Measurements from ENCODE around the gene CTNNA2.

CTNNA2 gene

DNA sequence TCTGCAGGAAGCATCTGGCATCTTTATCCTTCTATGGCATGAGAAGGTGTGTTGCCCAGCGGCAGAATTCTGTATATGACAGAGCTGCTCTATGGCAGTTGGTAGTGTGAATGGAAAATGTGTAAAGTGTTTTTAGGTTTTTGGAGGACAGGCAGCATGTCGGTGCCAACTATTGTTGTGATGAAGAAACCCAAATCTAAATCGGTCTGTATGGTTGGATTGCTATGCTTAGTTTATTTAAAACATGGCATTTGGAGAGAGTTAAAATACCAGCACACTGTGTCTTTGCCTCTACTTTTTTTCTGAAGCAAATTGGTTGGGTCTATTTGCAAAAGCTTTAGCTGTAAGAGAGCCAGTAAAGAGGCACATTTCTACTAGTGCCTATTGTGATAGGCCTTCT, 136.7 kb downstream of the CTNNA2 start:
- H3K27me3 ChIP-seq (ENCODE audit: control insufficient read depth, insufficient read depth, low read length) = no peaks in the 10 kb centered on the region
- H3K9ac ChIP-seq (ENCODE audit: low read depth, low read length) = no peak overlapping the region
- H3K4me1 ChIP-seq (ENCODE audit: control insufficient read depth, insufficient read depth, low read length) = no peaks in the 10 kb centered on the region
- H3K9me3 ChIP-seq (ENCODE audit: control insufficient read depth, insufficient read depth, low read length) = no peaks in the 10 kb centered on the region
- H3K4me3 ChIP-seq (ENCODE audit: low read depth, low read length) = no peak overlapping the region
- no peaks in the 10 kb centered on the region for H3K36me3 ChIP-seq (ENCODE audit: control insufficient read depth, insufficient read depth, low read length)

DNA sequence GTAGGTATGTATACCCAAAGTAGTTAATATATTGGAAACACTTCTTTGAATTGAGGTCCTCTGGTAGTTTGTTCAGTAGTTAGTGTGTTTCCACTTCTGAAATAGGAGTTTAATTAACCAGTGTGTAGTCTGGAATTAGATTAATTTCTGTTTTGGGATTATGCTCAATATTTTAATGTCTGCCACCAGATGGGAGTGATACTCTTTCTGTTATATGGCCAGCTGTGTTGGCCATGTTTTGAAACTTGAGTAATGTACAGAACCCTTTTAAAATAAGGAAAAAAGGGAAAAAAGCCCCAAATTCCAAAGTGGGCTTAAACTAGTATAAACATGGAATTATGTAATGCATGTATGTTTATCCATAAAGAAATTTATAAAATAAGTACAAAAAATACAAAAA, 147.7 kb downstream of the CTNNA2 start:
- H3K9ac ChIP-seq (ENCODE audit: low read depth, low read length) = no peak overlapping the region

DNA sequence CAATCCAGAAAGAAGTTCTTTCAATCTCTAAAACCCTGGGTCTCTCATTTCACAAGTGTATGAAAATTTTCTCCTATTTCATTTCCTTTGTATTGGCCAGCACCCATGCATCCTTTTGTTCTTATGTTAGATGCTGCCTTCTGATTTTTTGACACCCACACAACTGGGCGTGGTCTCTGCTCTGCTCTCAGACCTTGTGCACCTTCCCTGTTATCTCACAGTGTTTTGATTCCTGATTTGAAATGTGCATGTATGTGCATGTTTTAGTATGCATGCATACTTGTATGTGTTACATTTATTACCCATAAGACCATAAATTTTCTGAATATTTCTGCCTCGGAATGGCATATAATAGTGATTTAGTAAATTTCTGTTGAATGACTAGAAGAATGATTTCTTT, 152.2 kb downstream of the CTNNA2 start:
- no peaks in the 10 kb centered on the region for H3K4me1 ChIP-seq (ENCODE audit: control insufficient read depth, insufficient read depth, low read length)
- no peak overlapping the region for H3K9ac ChIP-seq (ENCODE audit: low read depth, low read length)
- no peaks in the 10 kb centered on the region for H3K9me3 ChIP-seq (ENCODE audit: control insufficient read depth, insufficient read depth, low read length)
- H3K4me3 ChIP-seq (ENCODE audit: low read depth, low read length) = no peak overlapping the region
- no peaks in the 10 kb centered on the region for H3K36me3 ChIP-seq (ENCODE audit: control insufficient read depth, insufficient read depth, low read length)
- no peaks in the 10 kb centered on the region for H3K27me3 ChIP-seq (ENCODE audit: control insufficient read depth, insufficient read depth, low read length)

More for the DNA sequence above, 147.7 kb downstream of the CTNNA2 start:
- H3K4me3 ChIP-seq (ENCODE audit: low read depth, low read length) = no peak overlapping the region
- no peaks in the 10 kb centered on the region for H3K4me1 ChIP-seq (ENCODE audit: control insufficient read depth, insufficient read depth, low read length)
- no peaks in the 10 kb centered on the region for H3K27me3 ChIP-seq (ENCODE audit: control insufficient read depth, insufficient read depth, low read length)
- no peaks in the 10 kb centered on the region for H3K36me3 ChIP-seq (ENCODE audit: control insufficient read depth, insufficient read depth, low read length)
- H3K9me3 ChIP-seq (ENCODE audit: control insufficient read depth, insufficient read depth, low read length) = no peaks in the 10 kb centered on the region

DNA sequence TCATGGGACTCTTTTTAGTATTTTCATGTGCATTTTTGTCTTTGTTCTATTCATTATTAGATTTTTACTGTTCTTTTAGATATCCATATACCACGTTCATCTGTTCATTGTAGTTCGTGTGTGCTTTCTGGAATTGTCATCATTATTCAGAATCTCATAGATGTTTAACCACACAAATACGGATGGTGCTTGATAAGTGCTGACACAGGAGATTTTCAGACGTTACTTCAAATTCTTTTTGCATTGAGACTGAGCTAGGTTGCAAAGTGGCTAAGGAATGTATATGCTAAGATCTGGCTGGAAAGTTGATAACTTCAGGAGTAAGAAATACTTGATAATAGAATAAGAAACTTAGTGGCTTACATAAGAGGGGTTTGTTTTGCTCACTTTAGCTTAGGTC, 153.6 kb downstream of the CTNNA2 start:
- no peaks in the 10 kb centered on the region for H3K36me3 ChIP-seq (ENCODE audit: control insufficient read depth, insufficient read depth, low read length)
- no peak overlapping the region for H3K4me3 ChIP-seq (ENCODE audit: low read depth, low read length)
- H3K4me1 ChIP-seq (ENCODE audit: control insufficient read depth, insufficient read depth, low read length) = no peaks in the 10 kb centered on the region
- H3K9me3 ChIP-seq (ENCODE audit: control insufficient read depth, insufficient read depth, low read length) = no peaks in the 10 kb centered on the region
- H3K9ac ChIP-seq (ENCODE audit: low read depth, low read length) = no peak overlapping the region
- no peaks in the 10 kb centered on the region for H3K27me3 ChIP-seq (ENCODE audit: control insufficient read depth, insufficient read depth, low read length)

DNA sequence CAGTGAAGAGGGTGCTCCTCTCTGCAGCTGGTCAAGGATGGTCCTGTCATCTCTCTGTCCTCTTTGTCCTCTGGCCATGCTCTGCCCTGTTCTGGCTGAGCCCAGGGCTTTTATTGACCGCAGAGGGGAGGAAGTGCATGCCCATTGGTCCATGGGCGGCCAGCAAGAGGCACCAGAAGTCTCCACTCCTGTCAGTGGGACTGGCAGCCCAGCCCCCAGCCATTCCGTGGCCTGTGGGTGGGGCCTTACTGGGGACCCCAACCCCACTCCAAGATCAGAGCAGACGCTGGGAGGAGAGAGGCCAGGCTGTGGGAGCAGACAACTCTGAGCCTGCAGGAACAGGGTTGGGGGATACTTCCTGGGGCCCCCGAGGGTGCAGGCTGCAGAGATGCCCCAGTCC, 156.9 kb downstream of the CTNNA2 start:
- H3K36me3 ChIP-seq (ENCODE audit: control insufficient read depth, insufficient read depth, low read length) = no peaks in the 10 kb centered on the region
- H3K9ac ChIP-seq (ENCODE audit: low read depth, low read length) = no peak overlapping the region
- H3K9me3 ChIP-seq (ENCODE audit: control insufficient read depth, insufficient read depth, low read length) = no peaks in the 10 kb centered on the region
- no peak overlapping the region for H3K4me3 ChIP-seq (ENCODE audit: low read depth, low read length)
- H3K4me1 ChIP-seq (ENCODE audit: control insufficient read depth, insufficient read depth, low read length) = no peaks in the 10 kb centered on the region
- no peaks in the 10 kb centered on the region for H3K27me3 ChIP-seq (ENCODE audit: control insufficient read depth, insufficient read depth, low read length)

DNA sequence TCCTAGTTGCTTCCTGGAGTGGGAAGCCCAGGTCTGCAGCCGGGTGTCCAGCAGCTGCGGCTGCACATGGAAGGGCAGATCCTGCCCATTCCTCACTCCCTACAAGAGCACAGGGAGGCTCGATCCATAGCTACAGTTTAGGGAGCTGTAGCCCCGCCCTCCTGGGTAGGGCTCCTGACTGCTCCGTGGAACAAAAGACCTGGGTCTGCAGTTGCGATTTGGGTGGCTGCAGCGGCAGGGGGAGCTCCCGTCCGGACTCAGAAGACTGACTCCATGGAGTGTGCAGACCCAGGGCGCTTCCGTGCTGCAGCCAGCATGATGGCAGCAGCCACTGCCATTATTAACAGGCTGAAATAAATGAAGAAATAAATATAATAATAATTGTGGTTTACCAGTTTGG, 157.3 kb downstream of the CTNNA2 start:
- H3K4me1 ChIP-seq (ENCODE audit: control insufficient read depth, insufficient read depth, low read length) = no peaks in the 10 kb centered on the region

DNA sequence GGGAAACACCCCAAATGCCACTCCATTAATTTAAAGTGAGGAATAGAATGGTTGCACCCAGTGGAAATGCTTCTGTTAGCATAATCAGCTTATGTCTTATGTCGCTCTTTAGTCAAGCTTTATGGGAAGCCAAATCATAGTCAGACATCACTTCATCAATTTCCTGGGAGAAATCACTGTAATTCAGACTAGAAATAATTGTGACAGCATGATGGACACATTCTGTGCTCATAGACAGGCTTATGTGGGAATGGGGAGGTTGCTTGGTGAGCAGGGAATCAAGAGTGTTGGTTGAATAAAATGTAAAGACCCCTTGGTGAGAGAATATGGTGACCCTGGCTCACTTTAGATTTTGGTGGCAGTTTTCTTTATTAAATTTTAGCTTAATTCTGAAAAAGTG, 174.0 kb downstream of the CTNNA2 start:
- Histone ChIP-seq H3K9me3 (ENCODE audit: control insufficient read depth, insufficient read depth, low read length) (no peaks in the 10 kb centered on the region), H3K4me3 (ENCODE audit: low read depth, low read length) (no peak overlapping the region), H3K36me3 (ENCODE audit: control insufficient read depth, insufficient read depth, low read length) (no peaks in the 10 kb centered on the region)

More for the DNA sequence above, 157.3 kb downstream of the CTNNA2 start:
- Histone ChIP-seq H3K27me3 (ENCODE audit: control insufficient read depth, insufficient read depth, low read length) (no peaks in the 10 kb centered on the region), H3K9me3 (ENCODE audit: control insufficient read depth, insufficient read depth, low read length) (no peaks in the 10 kb centered on the region), H3K4me3 (ENCODE audit: low read depth, low read length) (no peak overlapping the region), H3K9ac (ENCODE audit: low read depth, low read length) (no peak overlapping the region), H3K36me3 (ENCODE audit: control insufficient read depth, insufficient read depth, low read length) (no peaks in the 10 kb centered on the region)

DNA sequence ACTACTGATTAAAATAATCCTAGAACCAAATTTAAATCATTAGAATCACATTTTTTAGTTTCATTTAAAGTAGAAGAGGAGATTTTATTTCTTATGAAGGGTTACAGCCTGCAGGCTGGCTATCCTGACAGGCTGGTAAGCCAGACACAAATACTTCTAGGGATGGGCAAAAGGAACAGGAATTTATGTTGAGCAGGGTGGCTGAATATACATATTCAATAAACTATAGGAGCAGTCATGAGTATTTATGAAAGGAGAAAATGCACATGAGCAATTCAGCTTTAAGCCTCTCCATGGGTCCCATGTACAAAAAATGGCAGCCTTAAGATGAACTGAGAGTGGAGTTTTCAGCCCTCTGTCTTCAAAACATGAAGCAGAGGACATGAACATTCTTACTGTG, 182.4 kb downstream of the CTNNA2 start:
- Histone ChIP-seq H3K4me1 (ENCODE audit: control insufficient read depth, insufficient read depth, low read length) (no peaks in the 10 kb centered on the region), H3K4me3 (ENCODE audit: low read depth, low read length) (no peak overlapping the region), H3K27me3 (ENCODE audit: control insufficient read depth, insufficient read depth, low read length) (no peaks in the 10 kb centered on the region), H3K36me3 (ENCODE audit: control insufficient read depth, insufficient read depth, low read length) (no peaks in the 10 kb centered on the region), H3K9me3 (ENCODE audit: control insufficient read depth, insufficient read depth, low read length) (no peaks in the 10 kb centered on the region), H3K9ac (ENCODE audit: low read depth, low read length) (no peak overlapping the region)

More for the DNA sequence above, 174.0 kb downstream of the CTNNA2 start:
- Histone ChIP-seq H3K27me3 (ENCODE audit: control insufficient read depth, insufficient read depth, low read length) (no peaks in the 10 kb centered on the region), H3K4me1 (ENCODE audit: control insufficient read depth, insufficient read depth, low read length) (no peaks in the 10 kb centered on the region), H3K9ac (ENCODE audit: low read depth, low read length) (no peak overlapping the region)

DNA sequence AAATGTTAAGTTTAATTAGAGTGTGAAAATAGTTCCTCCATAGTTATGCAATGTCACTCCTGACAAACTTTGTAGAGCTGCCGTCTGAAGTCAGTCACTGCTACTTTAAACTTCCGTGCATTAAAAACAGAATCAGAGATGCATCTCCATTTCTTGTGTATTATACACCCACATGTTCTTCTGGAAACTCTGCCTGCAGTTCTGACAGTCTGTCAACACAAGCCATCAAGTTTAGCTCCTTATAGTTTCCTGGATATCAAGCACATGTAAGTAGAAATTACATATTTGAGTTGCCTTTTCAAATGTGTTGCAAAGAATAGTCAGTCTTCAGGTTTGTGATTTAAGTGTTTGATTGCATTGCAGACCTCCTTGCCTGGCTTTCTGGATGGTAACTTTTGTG, 184.3 kb downstream of the CTNNA2 start:
- no peak overlapping the region for H3K9ac ChIP-seq (ENCODE audit: low read depth, low read length)
- H3K36me3 ChIP-seq (ENCODE audit: control insufficient read depth, insufficient read depth, low read length) = no peaks in the 10 kb centered on the region
- no peaks in the 10 kb centered on the region for H3K27me3 ChIP-seq (ENCODE audit: control insufficient read depth, insufficient read depth, low read length)
- H3K4me3 ChIP-seq (ENCODE audit: low read depth, low read length) = no peak overlapping the region
- no peaks in the 10 kb centered on the region for H3K9me3 ChIP-seq (ENCODE audit: control insufficient read depth, insufficient read depth, low read length)
- no peaks in the 10 kb centered on the region for H3K4me1 ChIP-seq (ENCODE audit: control insufficient read depth, insufficient read depth, low read length)

DNA sequence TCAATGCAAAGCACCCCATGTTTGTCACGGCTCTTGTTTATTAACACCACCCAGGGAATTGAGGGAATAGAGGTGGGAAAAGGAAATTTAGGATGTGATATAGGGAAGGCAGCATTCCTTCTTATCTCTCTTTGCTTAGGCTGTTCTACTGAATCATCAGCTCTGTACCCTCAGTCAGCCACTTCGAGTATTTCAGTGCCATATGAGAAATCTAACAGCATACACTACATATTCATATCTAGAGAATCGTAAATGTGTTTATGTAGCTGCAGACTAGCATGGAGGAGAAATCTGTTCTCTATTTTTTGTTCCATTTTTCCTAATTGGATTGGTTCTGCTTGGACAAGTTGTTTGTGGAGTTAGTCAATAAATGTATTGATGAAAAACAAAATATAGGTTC, 187.8 kb downstream of the CTNNA2 start:
- no peaks in the 10 kb centered on the region for H3K27me3 ChIP-seq (ENCODE audit: control insufficient read depth, insufficient read depth, low read length)
- H3K9ac ChIP-seq (ENCODE audit: low read depth, low read length) = no peak overlapping the region
- H3K9me3 ChIP-seq (ENCODE audit: control insufficient read depth, insufficient read depth, low read length) = no peaks in the 10 kb centered on the region
- H3K4me1 ChIP-seq (ENCODE audit: control insufficient read depth, insufficient read depth, low read length) = no peaks in the 10 kb centered on the region
- no peak overlapping the region for H3K4me3 ChIP-seq (ENCODE audit: low read depth, low read length)
- no peaks in the 10 kb centered on the region for H3K36me3 ChIP-seq (ENCODE audit: control insufficient read depth, insufficient read depth, low read length)

DNA sequence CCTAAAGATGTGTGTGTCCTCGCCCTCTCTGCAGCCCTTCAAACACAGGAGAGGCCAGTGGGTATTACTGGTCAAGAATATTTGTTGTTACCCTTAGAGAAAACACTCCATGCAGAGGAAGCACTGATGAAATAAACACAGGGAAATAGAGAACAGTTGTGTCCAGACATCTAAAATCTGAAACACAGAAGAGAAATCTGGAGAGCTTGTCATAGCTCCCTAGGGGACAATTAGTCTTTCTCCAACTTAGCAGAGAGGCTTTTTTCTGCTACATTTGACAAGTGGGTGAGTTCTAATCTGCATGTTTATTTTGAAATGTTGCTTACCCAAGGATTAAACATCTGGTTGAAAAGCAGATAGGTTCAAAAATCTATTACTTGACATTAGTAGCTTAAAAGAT, 190.1 kb downstream of the CTNNA2 start:
- Histone ChIP-seq H3K4me3 (ENCODE audit: low read depth, low read length) (no peak overlapping the region), H3K27me3 (ENCODE audit: control insufficient read depth, insufficient read depth, low read length) (no peaks in the 10 kb centered on the region), H3K9ac (ENCODE audit: low read depth, low read length) (no peak overlapping the region), H3K9me3 (ENCODE audit: control insufficient read depth, insufficient read depth, low read length) (no peaks in the 10 kb centered on the region), H3K4me1 (ENCODE audit: control insufficient read depth, insufficient read depth, low read length) (no peaks in the 10 kb centered on the region), H3K36me3 (ENCODE audit: control insufficient read depth, insufficient read depth, low read length) (no peaks in the 10 kb centered on the region)

DNA sequence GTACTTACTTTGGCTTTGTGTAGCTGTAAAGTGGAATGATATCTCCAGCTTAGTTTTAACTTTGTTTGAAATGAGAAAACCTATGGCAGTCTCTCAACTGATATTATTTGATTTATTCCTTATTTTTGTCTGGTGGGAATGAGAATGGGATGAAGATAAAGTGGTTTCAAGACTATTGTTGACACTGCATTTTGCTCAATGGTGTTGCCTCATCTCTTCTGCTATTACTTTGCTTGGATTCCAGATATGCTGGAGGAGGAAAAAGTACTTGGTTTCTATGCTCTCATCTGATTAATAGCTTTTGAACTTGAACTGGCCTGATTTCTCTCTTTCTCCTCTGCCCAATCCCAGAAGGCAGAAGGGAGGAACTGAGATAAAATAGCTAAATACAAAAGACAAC, 198.2 kb downstream of the CTNNA2 start:
- Histone ChIP-seq H3K36me3 (ENCODE audit: control insufficient read depth, insufficient read depth, low read length) (no peaks in the 10 kb centered on the region), H3K27me3 (ENCODE audit: control insufficient read depth, insufficient read depth, low read length) (no peaks in the 10 kb centered on the region), H3K4me1 (ENCODE audit: control insufficient read depth, insufficient read depth, low read length) (no peaks in the 10 kb centered on the region), H3K9ac (ENCODE audit: low read depth, low read length) (no peak overlapping the region), H3K9me3 (ENCODE audit: control insufficient read depth, insufficient read depth, low read length) (no peaks in the 10 kb centered on the region), H3K4me3 (ENCODE audit: low read depth, low read length) (no peak overlapping the region)
